K562 (cell line): Measurements from ENCODE around the gene ZNF236. TPM values are rescaled to one million over a fixed set of nuclear protein-coding genes. Genes with fewer than 3 reads are reported as not detected.

Source experiments
- ATAC-seq: fragments of 200-7000 bp; cut with Tn5 transposase; 3 replicates; pipeline ENCODE4 v1.9.1; 2020; ENCODE audit warnings: moderate library complexity
- BruUV-seq: library from RNA; stranded (reverse); fragments of 400-500 nt; replicated peaks from 2 replicates; lab custom pipeline; 2021; lab: Mats Ljungman, UMichigan
- CTCF ChIA-PET: fragments of 300-600 bp; formaldehyde crosslinking; extraction: SDS; loops from one replicate; lab custom pipeline; 2021; ENCODE audit warnings: low intra/inter-chr PET ratio; lab: Yijun Ruan, JAX
- POLR2A ChIA-PET: fragments of 300-600, 350-650 bp; sonication (Branson Sonifier 250); formaldehyde crosslinking; extraction: SDS; loops from one replicate; lab custom pipeline; 2021; ENCODE audit warnings: antibody characterized with exemption, inconsistent platforms; lab: Yijun Ruan, JAX
- DNase-seq, 4 experiments: peaks; one replicate each; pipeline versions ENCODE4 v3.0.0 to v3.0.0-alpha.2; 2011 to 2018; ENCODE audit warnings: low spot score in 3 of 4, mixed read lengths in 3 of 4; ENCODE audit errors: extremely low read depth in 1 of 4
- FAIRE-seq: peaks from 2 replicates; lab custom pipeline; 2011; peaks lifted over from hg19 to GRCh38; lab: Jason Lieb, UNC
- H2AFZ ChIP-seq: 2 replicates; pipeline ENCODE4 v1.6.0; 2011; ENCODE audit warnings: low read depth, low read length, control low read depth, inconsistent platforms
- H3K27ac ChIP-seq: fragments of 200-600 bp; 3 replicates; pipeline ENCODE4 v1.8.0; 2011; ENCODE audit warnings: low read depth, mild to moderate bottlenecking, control low read depth, inconsistent platforms, low read length, moderate library complexity, mixed read lengths; ENCODE audit errors: extremely low read depth
- H3K27me3 ChIP-seq, 2 experiments: fragments of 300-600 bp in 1 of 2; 2 replicates in 1 of 2; 3 replicates in 1 of 2; pipeline versions ENCODE4 v1.6.0 to v1.8.0; 2011; ENCODE audit warnings: inconsistent platforms in 2 of 2, low read length in 2 of 2, mild to moderate bottlenecking in 1 of 2, mixed read lengths in 1 of 2, moderate library complexity in 1 of 2; ENCODE audit not compliant: control insufficient read depth in 2 of 2, insufficient read depth in 2 of 2
- H3K36me3 ChIP-seq: fragments of 300-600 bp; 3 replicates; pipeline ENCODE4 v1.8.0; 2011; ENCODE audit warnings: mild to moderate bottlenecking, low read length, inconsistent platforms; ENCODE audit not compliant: control insufficient read depth, insufficient read depth
- H3K4me1 ChIP-seq, 2 experiments: fragments of 200-600 bp in 1 of 2; replicated peaks in 1 of 2; 2 replicates in 1 of 2; 3 replicates in 1 of 2; pipeline versions ENCODE4 v1.5.1 to v1.8.0; 2011; ENCODE audit warnings: inconsistent platforms in 2 of 2, low read length in 2 of 2, mild to moderate bottlenecking in 1 of 2, mixed read lengths in 1 of 2, moderate library complexity in 1 of 2; ENCODE audit not compliant: control insufficient read depth in 2 of 2, insufficient read depth in 2 of 2
- H3K4me2 ChIP-seq: 2 replicates; pipeline ENCODE4 v1.6.1; 2011; ENCODE audit warnings: low read length, control low read depth, inconsistent platforms, mixed read lengths; ENCODE audit not compliant: insufficient read depth
- H3K4me3 ChIP-seq: fragments of 200-600 bp; sonication (generic), shearing (Covaris generic); 2 replicates; pipeline ENCODE4 v1.5.1; 2016; ENCODE audit warnings: control low read depth, inconsistent platforms
- H3K79me2 ChIP-seq: fragments of 200-600 bp; 3 replicates; pipeline ENCODE4 v1.8.0; 2011; ENCODE audit warnings: low read length, inconsistent platforms; ENCODE audit not compliant: control insufficient read depth, insufficient read depth
- H3K9ac ChIP-seq, 2 experiments: 2 replicates each; pipeline versions ENCODE4 v1.6.0 to v1.6.1; 2011; ENCODE audit warnings: low read depth in 2 of 2, low read length in 2 of 2, control low read depth in 1 of 2, inconsistent platforms in 1 of 2, mild to moderate bottlenecking in 1 of 2, mixed read lengths in 1 of 2; ENCODE audit not compliant: insufficient read depth in 1 of 2
- H3K9me1 ChIP-seq: one replicate; pipeline ENCODE4 v1.6.0; 2011; ENCODE audit warnings: inconsistent platforms, mild to moderate bottlenecking, low read length, moderate library complexity; ENCODE audit not compliant: control insufficient read depth, insufficient read depth
- H3K9me3 ChIP-seq: replicated peaks from 2 replicates; pipeline ENCODE4 v1.5.1; 2011; ENCODE audit warnings: low read depth, low read length, inconsistent platforms; ENCODE audit not compliant: control insufficient read depth, insufficient read depth
- H4K20me1 ChIP-seq: replicated peaks from 2 replicates; pipeline ENCODE4 v1.6.1; 2011; ENCODE audit warnings: low read length, inconsistent platforms, mixed read lengths; ENCODE audit not compliant: control insufficient read depth, insufficient read depth
- ILK ChIP-seq: fragments of 450-650 bp; IDR thresholded peaks from 2 replicates; pipeline ENCODE4 v1.6.1; 2016; ENCODE audit warnings: missing genetic modification characterization, low read depth, mild to moderate bottlenecking, missing compliant biosample characterization, moderate library complexity, borderline replicate concordance
- KHSRP ChIP-seq: fragments of 450-650 bp; IDR thresholded peaks from 2 replicates; pipeline ENCODE4 v1.6.1; 2017
- MAX ChIP-seq: sonication (generic); formaldehyde crosslinking; IDR thresholded peaks from 2 replicates; pipeline ENCODE4 v1.9.0; 2022; ENCODE audit warnings: mild to moderate bottlenecking, missing genetic modification reagents
- RFX1 ChIP-seq: fragments of 450-650 bp; IDR thresholded peaks from 2 replicates; pipeline ENCODE4 v1.6.1; 2016; ENCODE audit warnings: mild to moderate bottlenecking, moderate library complexity
- SMARCE1 ChIP-seq: fragments of 450-650 bp; IDR thresholded peaks from 2 replicates; pipeline ENCODE4 v1.7.1; 2016; ENCODE audit warnings: mild to moderate bottlenecking
- SRSF7 ChIP-seq: fragments of 200-400 bp; formaldehyde crosslinking; optimal IDR thresholded peaks from 2 replicates; pipeline ENCODE3; 2017; ENCODE audit warnings: mild to moderate bottlenecking, low read depth, low read length
- STAT5A ChIP-seq: IDR thresholded peaks from 2 replicates; pipeline ENCODE4 v1.6.1; 2012; ENCODE audit warnings: low read length, inconsistent platforms, borderline replicate concordance
- TGIF2 ChIP-seq: sonication (generic); formaldehyde crosslinking; IDR thresholded peaks from 2 replicates; pipeline ENCODE4 v1.8.1; 2022; ENCODE audit warnings: mild to moderate bottlenecking, missing genetic modification reagents, moderate library complexity
- ZBTB34 ChIP-seq: fragments of 250-450 bp; sonication (Bioruptor Pico); IDR thresholded peaks from 2 replicates; pipeline ENCODE4 v1.8.0; 2021; ENCODE audit warnings: mild to moderate bottlenecking, moderate library complexity
- ZBTB5 ChIP-seq: fragments of 450-650 bp; IDR thresholded peaks from 2 replicates; pipeline ENCODE4 v1.6.1; 2017; ENCODE audit warnings: antibody characterized with exemption
- ZNF589 ChIP-seq: fragments of 200-800 bp; sonication (Bioruptor generic); IDR thresholded peaks from 2 replicates; pipeline ENCODE4 v1.6.1; 2016; ENCODE audit warnings: low read depth, missing genetic modification characterization, missing compliant biosample characterization
- WGBS: fragments of 100-300 bp; shearing (Covaris generic); methylation state at CpG from one replicate; pipeline ENCODE4 v1.1.6; 2016; ENCODE audit warnings: low coverage, mixed read lengths; ENCODE audit not compliant: insufficient coverage; ENCODE audit errors: missing lambda C conversion rate; 5-methylcytosine and 5-hydroxymethylcytosine counted together
- in situ Hi-C: fragments of 300-500 bp; cut with MboI; formaldehyde crosslinking; loops from 4 replicates; pipeline ENCODE4 v1.15.0; 2018; ENCODE audit warnings: inconsistent platforms, mixed read lengths
- intact Hi-C: fragments of 100-400 bp; cut with micrococcal nuclease; formaldehyde crosslinking; loops from 2 replicates; pipeline ENCODE4 v1.14.2; 2022
- polyA plus RNA-seq, 8 experiments: library from polyadenylated mRNA; depleted of rRNA in 4 of 8; stranded (reverse) in 5 of 8; unstranded in 3 of 8; fragments of >200 nt; fragmentation: Nextera tagmentation in 2 of 8; fragmentation: Illumina TruSeq in 1 of 8; extraction: Ambion mirVana in 2 of 8; extraction: Trizol in 1 of 8; gene quantifications; 2 replicates each; pipeline versions ENCODE4 v1.2.1 to v1.2.3, GENCODE V29; 2011 to 2014; ENCODE audit warnings: inconsistent platforms in 1 of 8, missing spikeins in 1 of 8
- total RNA-seq, 7 experiments: library from RNA; depleted of rRNA in 6 of 7; stranded (reverse); fragments of >200 nt in 6 of 7; fragmentation: Illumina TruSeq in 2 of 7; extraction: Trizol in 2 of 7; gene quantifications; 2 replicates each; pipeline versions ENCODE4 v1.2.1 to v1.2.3, GENCODE V29; 2011 to 2021; ENCODE audit warnings: low replicate concordance in 1 of 7

The ZNF236 gene
- total and polyA plus RNA-seq, 9 of the 15 experiments (the other 6 are each of a cell fraction or from before 2014, with no cell fraction given), result 0.35 to 8.7 (median 3.4) TPM

GRCh38 chr18:76974386-76974785 lies 152.0 kb downstream of the ZNF236 start:
- FAIRE-seq (no peak), DNase-seq (no peak), ATAC-seq (no peak)
- H3K9me3 ChIP-seq, result no peaks in the 10 kb centered on the region
- H3K79me2 ChIP-seq, result no peaks in the 10 kb centered on the region
- no peak overlapping the region for H3K4me2 ChIP-seq
- no peak overlapping the region for H2AFZ ChIP-seq
- H3K9ac ChIP-seq, result no peak overlapping the region
- ChIA-PET CTCF (no interaction called here), POLR2A (interaction anchor here (0.6 kb wide), 1 partner anchor 1533 kb away, joined by 3 read pairs; no protein-coding TSS in a partner anchor)
- no peaks in the 10 kb centered on the region for H3K9me1 ChIP-seq
- TF ChIP-seq SMARCE1 (no peak), ILK (tag) (no peak), RFX1 (peak; percentile 19; the same call in 1 of the 2 replicates), TGIF2 (no peak)
- peaks cover 0 to 5% of the 10 kb centered on the region in 2 experiments; a peak in 2 of 5 replicates for H3K27me3 ChIP-seq
- H3K36me3 ChIP-seq, result no peaks in the 10 kb centered on the region
- in situ Hi-C loops (no loop called here), intact Hi-C loops (no loop called here)
- no peaks in the 10 kb centered on the region for H4K20me1 ChIP-seq
- H3K4me3 ChIP-seq, result no peak overlapping the region
- H3K27ac ChIP-seq, result no peak overlapping the region
- no peaks in the 10 kb centered on the region; a peak in 1 of 5 replicates for H3K4me1 ChIP-seq
- BruUV-seq, result no TSS peak
- 82% methylated on average over 5 of the region's 5 CpGs for WGBS

GRCh38 chr18:76975577-76976110 lies 153.3 kb downstream of the ZNF236 start:
- no peak overlapping the region for H3K27ac ChIP-seq
- H3K4me3 ChIP-seq, result no peak overlapping the region
- H3K9ac ChIP-seq, result no peak overlapping the region
- H3K79me2 ChIP-seq, result no peaks in the 10 kb centered on the region
- FAIRE-seq (no peak), ATAC-seq (no peak), DNase-seq (no peak)
- no TSS peak for BruUV-seq
- H2AFZ ChIP-seq, result no peak overlapping the region
- POLR2A ChIA-PET, result interaction anchor here (0.8 kb wide), 1 partner anchor 16 kb away, joined by 3 read pairs; no protein-coding TSS in a partner anchor
- peaks cover 0 to 18% of the 10 kb centered on the region in 2 experiments; a peak in 3 of 5 replicates for H3K27me3 ChIP-seq
- H3K9me1 ChIP-seq, result no peaks in the 10 kb centered on the region
- no peaks in the 10 kb centered on the region for H3K9me3 ChIP-seq
- in situ Hi-C loops (no loop called here), intact Hi-C loops (no loop called here)
- H3K4me2 ChIP-seq, result no peak overlapping the region
- 43% methylated on average over 8 of the region's 14 CpGs for WGBS
- CTCF ChIA-PET, result no interaction called here
- H3K4me1 ChIP-seq, result no peaks in the 10 kb centered on the region; a peak in 1 of 5 replicates
- H3K36me3 ChIP-seq, result no peaks in the 10 kb centered on the region
- H4K20me1 ChIP-seq, result no peaks in the 10 kb centered on the region
- TF ChIP-seq SRSF7 (no peak), ZNF589 (no peak), STAT5A (no peak), ZBTB34 (CRISPR knock-in tag) (no peak), ZBTB5 (no peak), MAX (CRISPR knock-in tag) (no peak), KHSRP (no peak)
